OCI-M2 (cell line): ENCODE data around the gene CAMK2B.

ENCODE experiments used
- DNase-seq: peaks from one replicate; lab custom pipeline; 2025; ENCODE audit not compliant: unreplicated experiment; lab: John Stamatoyannopoulos, UW

The CAMK2B gene

DNA sequence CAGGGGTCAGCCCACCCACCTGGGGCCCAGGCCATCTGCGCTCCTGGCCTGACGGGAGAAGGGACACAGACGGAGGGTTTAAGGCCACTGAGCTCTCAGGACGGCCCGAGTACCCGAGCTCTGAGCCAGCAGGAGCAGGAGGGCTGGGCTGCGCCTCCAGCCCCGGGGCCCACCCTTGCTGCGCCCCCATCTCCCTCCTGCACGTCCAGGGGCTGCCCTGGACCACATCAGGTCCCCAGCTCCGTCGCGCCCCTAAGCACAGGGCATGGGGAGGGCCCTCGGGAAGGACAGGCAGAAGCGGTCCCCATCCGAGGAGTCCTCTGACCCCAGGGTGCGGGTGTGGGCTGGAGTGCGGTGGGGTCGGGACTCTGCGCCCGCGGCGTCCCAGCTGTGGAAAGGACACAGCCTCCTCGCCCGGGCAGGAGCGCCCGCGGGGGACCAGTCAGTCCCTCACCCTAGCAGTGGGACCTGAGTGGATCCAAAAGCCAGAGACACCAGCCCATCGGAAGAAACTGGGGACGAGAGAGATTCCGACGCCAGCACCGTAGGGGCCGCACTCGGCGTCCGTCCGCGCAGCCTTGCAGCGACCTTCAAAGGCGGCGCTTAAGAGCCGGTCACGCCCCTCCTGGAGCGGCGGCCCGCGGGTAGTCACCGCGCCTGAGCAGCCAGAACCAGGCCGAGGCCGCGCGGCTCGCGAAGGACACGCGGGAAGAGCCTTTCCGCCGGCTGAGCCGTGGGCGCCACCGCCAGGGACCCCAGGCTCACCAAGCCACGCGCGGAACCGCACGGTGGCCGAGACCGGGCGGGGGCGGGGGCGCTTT, 15.9 kb downstream of the CAMK2B start:
- no peak for DNase-seq

DNA sequence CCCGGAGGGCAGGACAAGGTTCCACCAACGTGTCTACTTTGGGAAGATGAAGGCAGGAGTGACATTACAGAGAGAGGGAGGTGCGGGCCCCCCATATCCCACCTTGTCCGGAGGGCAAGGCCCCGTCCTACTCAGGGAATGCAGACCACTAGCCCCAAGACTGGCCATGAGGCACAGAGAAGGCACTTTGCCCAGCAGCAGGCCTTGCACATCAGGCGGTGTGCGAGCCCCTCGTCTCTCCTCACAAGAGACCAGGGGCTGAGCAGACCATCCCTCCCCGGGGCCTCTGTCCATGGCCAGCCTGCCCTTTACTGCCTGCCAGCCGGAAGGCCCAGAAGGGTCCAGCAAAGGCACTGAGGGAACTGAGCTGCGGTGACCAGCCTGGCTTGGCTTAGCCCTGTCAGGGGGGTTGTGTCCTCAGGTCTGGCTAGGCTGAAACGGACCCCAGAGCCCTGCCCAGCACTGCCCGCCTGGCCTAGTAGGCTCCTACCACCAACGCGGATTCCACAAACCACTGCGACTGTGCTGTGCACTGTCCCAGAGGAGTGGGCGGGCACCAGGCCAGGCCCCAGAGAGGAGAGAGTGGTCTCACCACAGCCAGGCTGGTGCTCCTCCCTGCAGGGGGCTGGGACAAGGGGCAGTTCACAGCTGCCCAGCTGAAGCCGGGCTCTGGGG, 16.7 kb downstream of the CAMK2B start:
- no peak for DNase-seq

DNA sequence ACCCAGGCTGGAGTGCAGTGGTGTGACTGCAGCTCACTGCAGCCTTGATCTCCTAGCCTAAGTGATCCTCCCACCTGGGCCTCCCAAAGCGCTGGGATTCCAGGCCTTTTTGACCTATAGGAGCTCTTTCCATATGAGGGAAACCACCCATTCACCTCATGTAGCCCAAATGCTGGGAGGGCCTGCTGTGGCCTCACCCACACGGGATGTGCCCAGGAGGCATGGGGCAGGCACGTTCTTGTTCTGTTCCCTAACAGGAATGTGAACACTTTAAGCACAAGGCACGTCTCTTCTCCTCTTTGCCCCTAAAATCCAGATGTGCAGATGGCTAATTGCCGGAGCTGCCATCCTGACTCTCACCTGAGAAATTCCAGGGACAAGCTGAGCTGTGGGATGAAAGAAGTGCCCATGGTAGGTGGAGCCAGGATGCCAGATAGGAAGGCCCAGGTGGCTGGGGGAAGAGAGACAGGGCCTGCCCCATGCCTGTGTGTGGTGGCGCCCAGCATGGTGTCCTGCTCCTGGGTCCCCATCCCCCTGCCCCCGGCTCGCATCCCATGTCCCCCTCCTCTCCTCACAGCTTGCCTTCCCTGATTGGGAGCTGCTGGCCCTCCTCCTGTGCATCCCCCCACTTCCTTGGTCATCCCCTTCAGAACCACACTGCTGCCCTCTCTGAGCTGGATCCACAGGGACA, 17.3 kb downstream of the CAMK2B start:
- no peak for DNase-seq

DNA sequence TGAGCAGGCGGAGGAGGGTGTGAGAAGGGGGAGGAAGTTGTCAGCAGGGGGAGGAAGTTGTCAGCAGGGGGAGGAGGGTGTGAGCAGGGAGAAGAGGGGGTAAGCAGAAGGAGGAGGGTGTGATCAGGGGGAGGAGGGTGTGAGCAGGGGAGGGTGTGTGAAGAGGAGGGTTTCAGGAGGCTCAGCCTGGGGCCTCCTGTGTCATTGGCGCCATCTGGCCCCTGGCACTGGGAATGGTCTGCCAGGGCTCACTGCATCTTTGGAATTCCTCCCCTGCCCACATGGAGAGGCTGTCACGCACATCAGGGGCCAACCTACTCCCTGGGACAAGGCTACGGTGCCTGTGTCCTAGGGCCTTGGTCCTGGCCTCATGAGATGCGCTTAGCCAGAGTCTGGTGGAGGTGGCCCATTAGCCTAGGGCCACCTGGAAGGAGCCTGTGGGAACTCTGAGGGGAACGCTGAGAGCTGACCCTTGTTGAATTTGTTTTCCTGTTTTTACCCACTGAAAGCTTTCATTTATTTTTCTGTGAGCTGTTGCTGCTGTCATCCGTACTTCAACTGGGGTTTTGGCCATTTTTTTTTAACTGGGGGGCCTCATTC, 18.0 kb downstream of the CAMK2B start:
- no peak for DNase-seq

DNA sequence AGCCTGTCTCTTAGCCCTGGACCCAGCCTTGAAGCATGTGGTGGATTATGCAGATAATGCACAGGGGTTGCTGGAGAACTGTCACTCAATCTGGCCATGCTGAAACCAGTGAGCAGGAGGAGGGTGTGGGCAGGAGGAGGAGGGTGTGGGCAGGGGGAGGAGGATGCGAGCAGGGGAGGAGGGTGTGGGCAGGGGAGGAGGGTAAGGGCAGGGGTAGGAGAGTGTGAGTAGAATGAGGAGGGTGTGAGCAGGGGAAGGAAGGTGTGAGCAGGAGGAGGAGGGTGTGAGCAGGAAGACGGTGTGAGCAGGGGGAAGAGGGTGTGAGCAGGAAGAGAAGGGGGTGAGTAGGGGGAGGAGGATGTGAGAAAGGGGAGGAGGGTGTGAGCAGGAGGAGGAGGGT, 18.8 kb downstream of the CAMK2B start:
- no peak for DNase-seq

DNA sequence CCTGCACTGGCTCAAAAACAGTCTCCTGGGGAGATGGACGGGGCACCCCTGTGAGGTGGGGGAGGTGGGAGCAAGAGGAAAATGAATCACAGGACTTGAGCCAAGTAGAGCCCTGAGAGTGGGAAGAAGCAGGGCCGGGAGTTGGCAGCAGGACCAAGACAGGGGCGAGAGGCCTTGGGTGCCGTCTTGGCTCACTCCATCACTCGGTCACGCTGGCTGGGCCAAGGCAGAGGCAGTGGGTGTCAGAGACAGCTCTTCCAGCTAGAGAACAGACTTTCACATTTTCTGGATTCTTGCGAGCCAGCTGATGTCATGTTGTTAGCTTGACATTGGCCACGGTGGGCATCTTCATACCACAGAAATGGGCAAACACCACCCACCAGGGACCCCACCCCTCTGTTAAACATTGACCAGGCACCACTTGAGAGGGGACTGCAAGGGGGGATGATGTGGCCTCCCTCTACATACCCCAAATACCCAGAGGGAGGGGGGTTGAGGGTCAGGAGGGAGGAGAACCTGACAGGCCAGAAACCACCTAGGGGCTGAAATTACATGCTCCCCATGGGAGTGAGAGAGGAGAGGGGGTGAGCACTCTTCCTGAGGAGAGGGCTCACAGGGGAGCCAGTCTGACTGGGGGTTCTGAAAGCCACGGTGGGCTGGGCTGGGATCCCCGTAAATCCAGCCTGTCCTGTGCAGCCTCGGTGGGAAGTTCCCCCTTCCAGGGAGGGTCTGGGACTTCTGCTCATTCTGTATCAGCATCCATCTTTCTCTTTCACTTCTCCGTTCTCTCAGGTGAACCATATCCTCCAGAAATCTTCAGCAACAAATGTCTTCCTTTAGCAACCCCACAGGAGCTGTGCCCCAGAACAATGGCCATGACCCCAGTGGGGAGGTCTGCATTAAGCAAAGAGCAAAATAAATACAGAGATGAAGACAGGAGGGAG, 19.6 kb downstream of the CAMK2B start:
- DNase-seq, result no peak

DNA sequence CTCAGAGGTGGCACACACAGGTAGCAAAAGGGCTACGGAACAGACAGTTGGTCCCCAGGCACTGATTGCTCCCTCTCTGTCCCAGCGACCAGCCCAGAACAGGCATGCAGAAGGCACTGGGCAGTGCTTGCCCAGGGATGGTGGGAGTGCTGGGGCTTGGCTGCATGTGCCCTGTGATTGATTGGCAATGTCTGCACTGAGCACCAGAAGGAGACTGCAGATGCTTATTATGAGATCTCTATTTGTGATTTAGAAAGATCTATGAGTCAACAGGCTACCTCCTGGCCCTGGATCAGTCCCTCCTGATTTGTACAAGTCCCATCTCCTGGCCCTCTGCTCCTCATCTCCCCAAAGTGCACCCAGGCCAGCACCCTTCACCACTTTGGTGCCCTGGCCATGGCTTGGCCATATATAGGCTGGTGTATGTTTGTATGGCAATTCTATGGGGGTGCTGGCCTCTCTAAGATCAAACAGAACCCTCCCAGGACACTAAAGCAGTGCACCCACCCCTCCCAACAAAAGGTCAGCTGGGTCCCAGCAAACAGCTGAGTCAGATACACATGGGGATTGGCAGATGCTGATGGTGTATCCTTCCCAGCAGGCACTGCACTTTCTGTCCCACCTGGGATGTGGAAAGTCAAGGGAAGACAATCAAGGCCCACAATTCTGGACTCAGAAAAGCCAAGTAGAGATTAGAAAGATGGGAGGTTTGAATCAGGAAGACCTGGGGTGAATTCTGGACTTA, 30.9 kb downstream of the CAMK2B start:
- DNase-seq, result no peak

DNA sequence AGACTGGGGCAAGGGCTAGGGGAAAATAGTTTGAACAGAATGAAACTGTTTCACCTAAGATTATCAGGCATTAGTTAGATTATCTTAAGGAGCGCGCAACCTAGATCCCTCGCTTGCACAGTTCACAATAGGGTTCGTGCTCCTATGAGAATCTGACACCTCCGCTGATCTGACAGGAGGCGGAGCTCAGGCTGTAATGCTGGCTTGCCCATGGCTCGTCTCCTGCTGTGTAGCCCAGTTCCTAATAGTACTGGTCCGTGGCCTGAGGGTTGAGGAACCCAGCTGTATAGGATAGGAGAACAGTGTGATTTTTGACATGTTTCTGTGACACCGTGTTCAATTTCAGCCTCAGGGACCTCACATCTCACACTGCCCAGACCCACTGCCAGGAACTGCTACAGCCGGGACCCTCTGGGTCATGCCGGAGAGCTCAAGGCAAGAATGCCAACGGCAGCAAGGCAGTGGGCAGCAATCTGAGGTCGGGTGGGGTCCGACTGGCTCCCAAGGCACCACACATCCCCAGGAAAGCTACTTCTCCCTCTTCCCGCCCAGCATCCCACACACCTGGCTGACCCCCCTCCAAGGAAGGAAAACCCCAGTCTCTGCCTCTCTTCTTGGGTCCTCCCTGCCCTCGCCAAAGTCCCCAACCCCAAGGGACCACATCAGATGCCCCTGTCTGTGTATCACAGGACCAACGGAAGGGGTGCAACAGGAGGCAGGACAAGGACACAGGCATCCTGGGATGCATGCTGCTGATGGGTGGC, 31.7 kb downstream of the CAMK2B start:
- DNase-seq, result no peak

DNA sequence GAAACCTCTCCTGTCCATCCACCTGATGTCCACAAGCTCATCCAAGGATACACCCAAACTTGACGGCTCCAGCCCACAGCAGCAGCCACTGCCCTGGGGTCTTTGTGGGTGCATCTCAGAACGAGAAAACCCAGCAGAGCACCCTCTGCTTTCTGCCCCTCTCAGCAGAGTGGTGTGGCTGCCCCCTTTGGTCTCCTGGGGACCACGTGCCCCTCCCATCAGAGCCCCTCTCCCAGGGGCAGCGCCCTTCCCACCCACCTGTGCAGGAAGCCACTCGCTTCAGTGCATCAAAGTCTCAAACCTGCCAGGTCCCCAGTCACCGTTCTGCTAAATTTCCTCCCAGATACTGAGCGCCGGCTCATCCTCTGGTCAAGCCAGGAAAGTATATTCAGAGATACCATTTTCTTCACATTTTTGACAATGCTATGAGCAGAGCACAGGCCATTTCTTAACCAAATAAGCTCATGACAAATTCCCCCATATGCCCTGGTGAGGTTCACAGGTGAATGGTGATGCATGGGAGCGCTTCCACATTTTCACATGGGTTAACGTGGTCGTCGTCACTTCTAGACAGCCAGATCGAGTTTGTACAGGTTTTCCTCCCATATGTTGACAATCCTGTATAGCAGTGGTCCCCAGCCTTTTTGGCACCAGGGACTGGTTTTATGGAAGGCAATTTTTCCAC, 32.4 kb downstream of the CAMK2B start:
- DNase-seq, result no peak

DNA sequence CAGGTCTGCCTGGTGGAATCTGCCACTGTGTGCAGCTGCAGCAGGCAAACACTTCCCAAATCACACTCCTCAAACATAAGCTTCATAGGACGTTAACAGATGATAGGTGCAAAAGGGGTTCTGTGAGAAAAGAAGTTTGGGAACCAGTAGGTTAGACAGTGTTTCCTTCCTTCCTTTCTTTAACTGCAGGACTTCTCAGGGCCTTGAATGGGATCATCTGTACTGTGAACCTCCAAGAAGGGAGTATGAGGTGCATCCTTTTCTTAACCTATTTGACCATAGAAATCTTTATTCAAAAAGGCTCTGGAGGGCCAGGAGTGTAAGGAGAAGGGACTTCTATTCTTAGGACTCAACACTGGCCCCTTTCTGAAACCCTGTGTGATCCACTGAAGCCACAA, 33.0 kb downstream of the CAMK2B start:
- DNase-seq, result no peak

DNA sequence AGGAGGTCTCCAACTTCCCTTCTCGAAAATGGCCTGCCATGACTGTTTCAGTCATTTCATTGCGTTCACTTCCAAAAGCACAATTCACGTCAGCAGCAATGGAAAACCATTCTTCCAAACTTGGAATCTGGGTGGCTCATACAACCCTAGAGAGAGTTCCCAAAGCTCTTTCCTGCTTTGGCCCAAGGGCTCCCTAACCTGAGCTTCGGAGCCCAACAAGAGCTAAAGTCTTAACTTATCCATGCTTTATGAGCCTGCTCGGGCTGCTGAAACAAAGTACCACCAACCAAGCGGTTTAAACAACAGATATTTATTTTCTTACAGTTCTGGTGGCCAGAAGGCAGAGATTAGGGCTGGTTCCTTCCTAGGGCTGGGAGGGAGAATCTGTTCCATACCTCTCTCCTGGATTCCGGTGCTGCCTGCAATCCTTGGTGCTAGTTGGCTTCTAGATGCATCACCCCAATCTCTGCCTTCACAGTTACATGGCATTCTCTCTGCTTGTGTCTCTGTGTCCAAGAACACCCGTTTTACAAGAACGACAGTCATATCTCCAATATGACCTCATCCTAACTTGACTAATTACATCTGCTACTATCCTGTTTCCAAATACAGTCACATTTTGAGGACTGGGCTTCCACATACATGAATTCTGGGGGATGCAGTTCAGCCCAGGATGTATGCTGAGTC, 33.5 kb downstream of the CAMK2B start:
- no peak for DNase-seq

DNA sequence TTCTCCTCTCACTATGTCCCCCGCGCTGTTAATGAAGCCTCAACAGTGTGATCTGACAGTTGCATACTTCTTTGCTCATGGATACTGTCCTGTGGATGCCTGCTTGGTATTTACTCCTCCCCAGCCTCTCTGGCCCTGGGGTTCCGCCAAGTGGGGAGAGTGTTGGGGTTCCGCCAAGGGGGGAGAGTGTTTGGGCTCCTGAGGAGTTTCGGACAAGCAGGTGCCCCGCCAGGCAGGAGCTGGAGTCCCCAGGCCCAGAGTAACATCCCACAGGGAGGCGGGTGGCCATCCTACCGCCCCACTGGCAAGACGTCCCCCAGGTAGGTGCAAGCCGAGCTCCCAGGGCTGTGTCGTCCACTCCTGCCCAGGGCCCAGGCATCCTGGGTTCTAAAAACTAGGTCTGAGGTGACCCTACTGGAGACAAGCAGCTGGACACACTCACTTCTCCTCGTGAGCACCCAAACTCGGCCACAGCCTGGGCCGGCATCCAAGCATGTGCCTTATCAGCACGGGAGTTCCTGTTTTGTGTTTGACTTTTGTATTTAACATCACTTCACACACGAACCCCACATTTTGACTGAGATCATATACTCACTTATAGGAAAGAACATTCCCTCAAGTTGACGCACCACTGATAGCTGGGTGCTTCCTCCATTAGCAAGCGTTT, 34.2 kb downstream of the CAMK2B start:
- no peak for DNase-seq

DNA sequence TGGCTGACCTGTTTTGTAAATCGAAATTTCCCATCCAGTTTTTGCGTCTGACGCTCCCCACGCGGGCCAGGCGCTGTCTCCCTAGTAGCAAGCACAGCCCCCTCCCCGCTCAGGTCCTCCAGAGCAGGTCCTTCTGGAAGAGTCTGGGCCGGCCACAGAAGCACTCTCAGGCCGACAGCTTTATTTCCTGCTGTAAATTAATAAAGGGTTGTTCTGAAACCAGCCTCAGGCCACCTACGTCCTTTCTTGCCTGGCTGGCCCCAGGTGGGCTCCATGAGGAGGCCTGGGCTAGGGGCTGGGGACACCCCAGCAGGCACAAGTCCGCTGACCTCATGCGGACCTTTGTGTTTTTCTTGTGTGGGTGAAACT, 35.2 kb downstream of the CAMK2B start:
- DNase-seq, result no peak

DNA sequence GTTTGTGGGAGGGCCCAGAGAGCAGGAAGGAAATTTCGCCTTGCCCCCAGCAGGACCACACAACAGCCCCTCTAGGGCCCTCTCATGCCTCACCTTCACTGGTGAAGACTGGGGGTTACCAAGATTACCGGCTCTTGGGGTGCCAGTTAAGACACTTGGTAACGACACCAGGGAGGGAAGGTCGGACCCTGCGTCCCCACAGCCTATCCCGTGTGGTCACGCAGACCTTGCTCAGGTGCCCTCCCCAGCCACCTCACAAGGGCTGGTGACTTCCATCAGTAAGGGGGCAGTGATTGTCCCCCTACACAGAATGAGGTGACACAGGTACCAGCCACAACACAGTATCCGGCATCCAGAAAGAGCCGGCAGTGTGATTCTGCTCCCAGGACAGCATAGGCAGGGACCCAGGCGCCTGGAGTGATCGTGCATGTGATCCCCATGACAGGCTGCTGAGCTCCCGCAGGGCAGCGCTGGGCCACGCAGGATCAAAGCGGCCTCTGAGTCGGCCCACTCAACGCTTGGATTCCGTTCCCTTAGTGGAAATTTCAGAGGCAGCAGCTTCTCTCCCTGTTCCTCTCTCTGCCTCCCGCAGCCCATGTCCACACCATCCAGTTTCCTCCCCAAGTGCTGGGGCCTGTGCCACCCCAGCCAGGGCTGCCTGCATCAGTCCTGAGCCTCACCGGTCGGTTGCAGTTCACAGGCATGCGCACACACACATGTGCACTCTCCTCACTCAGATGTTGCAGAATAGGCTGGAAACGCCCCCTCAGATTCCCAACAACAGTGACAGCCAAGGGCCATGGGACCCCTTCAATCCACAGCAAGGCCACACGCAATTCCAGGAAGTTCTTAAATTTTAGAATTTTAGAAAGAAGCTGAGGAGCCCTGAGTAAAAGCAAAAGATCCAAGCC, 35.8 kb downstream of the CAMK2B start:
- DNase-seq, result no peak

DNA sequence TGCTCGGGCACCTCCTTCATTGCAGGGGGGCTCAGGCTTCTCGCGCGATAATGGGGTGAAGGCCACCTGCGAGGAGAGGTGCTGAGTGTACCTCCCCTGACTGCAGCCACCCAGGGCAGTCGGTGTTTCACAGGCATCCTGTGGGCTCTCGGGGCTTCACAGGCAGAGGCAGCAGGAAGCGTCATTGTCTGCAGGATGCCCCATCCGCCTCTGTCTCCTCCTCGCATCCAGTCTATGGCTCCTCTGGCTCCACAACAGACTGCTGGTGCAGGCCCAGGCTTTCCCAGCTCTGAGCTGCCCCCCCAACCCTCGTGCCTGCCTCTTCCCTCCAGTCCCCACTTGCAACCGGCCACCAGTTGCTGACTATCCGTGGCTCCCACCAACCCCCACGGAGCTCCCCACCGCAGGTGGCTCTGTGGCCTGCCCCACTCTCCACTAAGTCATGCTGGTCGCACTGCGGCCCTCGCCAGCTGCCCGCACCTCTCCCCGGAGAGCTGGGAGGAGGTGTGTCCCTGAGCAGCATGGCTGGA, 36.5 kb downstream of the CAMK2B start:
- no peak for DNase-seq

DNA sequence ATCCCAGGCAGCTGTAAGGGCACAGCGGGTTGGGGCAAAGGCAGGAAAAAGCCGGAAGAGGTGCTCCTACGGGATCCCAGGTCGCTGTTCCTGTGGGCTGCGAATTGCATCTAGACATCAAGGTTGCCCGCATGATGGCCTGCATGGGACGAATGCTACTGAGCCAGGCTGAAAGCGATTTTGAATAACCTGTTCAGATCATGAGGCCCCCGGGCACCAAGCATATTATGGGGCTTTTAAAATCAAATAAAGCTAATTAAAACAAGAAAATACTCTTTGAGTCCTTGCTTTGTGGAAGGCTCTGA, 37.1 kb downstream of the CAMK2B start:
- DNase-seq, result no peak
